Measurements from ENCODE around the gene MIOS.

The MIOS gene

DNA sequence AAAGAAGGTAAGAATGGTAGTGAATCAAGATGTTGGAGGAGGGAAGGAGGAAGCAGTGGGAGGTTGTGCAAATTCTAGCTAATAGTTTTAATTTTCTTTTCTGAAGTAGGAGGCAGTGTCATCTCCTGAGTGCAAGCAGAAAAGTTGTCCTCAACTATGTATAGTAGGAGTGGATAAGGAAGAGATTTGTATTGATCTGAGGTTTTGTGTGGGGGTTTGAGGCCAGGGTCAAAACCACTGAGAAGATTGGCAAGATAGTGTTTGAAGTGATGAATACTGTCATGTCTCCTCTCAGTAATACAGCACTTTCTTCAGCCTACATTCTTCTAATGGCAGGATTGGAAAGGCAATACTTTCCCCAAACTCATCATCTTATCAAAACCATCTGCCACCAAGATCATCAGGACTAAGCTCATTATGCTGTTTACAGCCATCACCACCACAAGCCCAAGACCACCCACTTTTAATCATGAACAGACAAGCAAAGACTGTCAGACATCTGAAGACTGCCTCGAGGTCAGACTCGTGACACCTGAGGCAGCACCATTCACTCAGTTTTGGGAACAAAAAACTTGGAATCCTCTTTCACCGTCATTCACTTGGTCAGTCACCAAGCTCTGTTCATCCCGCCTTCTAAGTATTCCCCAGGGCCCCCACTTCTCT, 1.5 kb upstream of the MIOS start:
- Histone ChIP-seq H3K4me3 (ENCODE audit: low read length) (no peak overlapping the region), H3K79me2 (ENCODE audit: control insufficient read depth, low read length) (peaks cover 32% of the 10 kb centered on the region), H3K9me3 (ENCODE audit: control insufficient read depth, insufficient read depth, low read length) (no peaks in the 10 kb centered on the region), H3K36me3 (ENCODE audit: control insufficient read depth, low read length) (peaks cover 16% of the 10 kb centered on the region), H4K20me1 (ENCODE audit: control insufficient read depth, insufficient read depth, low read depth, low read length) (peaks cover 6% of the 10 kb centered on the region; the same call in 1 of the 2 replicates), H3K9me2 (replicated peaks; ENCODE audit: control insufficient read depth, low read length) (no peaks in the 10 kb centered on the region), H3K4me2 (ENCODE audit: low read length) (no peak overlapping the region), H3K27ac (ENCODE audit: low read depth, low read length) (no peak overlapping the region), H3K27me3 (ENCODE audit: control insufficient read depth, low read length) (no peaks in the 10 kb centered on the region), H3K4me1 (ENCODE audit: control insufficient read depth, low read length) (peaks cover 33% of the 10 kb centered on the region), H3F3A (ENCODE audit: control insufficient read depth, insufficient read depth) (peaks cover 20% of the 10 kb centered on the region)
- no peak for TF ChIP-seq EZH2phosphoT487 (IDR thresholded peaks at IDR 0.05; ENCODE audit: borderline replicate concordance, low read length)
- no peak for TF ChIP-seq CTCF (IDR thresholded peaks at IDR 0.05; ENCODE audit: low read depth, low read length, poor library complexity, severe bottlenecking)

DNA sequence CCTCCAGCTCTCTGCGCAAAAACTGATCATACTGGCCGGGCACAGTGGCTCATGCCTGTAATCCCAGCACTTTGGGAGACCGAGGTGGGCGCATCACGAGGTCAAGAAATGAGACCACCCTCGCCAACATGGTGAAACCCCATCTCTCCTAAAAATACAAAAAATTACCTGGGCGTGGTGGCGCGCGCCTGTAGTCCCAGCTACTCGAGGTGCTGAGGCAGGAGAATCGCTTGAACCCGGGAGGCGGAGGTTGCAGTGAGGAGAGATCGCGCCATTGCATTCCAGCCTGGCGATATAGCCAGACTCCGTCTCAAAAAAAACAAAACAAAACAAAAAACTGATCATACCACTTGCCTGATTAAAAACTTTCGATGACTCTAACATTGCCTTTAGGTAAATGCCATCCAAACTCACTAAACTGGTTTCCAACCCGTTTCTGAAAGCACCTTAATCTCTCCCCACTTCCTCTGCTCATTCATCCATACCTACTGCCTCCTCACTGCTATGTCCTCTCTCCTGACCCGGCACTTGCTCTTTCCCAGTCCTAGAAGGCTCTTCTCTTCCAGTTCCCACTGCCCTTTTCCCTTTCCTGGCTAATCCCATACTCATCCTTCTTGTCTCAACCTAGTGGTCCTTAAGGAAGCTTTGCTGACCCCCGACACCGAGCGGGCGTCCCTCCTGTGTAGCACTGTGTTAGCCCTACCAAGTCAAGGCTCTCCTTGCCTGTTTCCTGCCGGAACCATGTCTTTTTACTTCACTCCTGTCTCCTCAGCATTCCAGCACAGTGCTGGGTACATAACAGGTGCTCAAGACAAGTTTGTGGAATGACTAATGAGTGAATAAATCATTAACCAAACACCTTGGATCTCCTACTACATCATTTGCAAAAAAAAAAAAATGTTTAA, 686 bp upstream of the MIOS start:
- Histone ChIP-seq H4K20me1 (ENCODE audit: control insufficient read depth, insufficient read depth, low read depth, low read length) (peaks cover 6% of the 10 kb centered on the region; the same call in 1 of the 2 replicates), H3K4me1 (ENCODE audit: control insufficient read depth, low read length) (peaks cover 41% of the 10 kb centered on the region), H3F3A (ENCODE audit: control insufficient read depth, insufficient read depth) (peaks cover 20% of the 10 kb centered on the region), H3K9me3 (ENCODE audit: control insufficient read depth, insufficient read depth, low read length) (no peaks in the 10 kb centered on the region), H3K4me2 (ENCODE audit: low read length) (peak overlapping the region; percentile 86), H3K27me3 (ENCODE audit: control insufficient read depth, low read length) (no peaks in the 10 kb centered on the region), H3K79me2 (ENCODE audit: control insufficient read depth, low read length) (peaks cover 40% of the 10 kb centered on the region), H3K4me3 (ENCODE audit: low read length) (peak overlapping the region; percentile 84), H3K27ac (ENCODE audit: low read depth, low read length) (no peak overlapping the region), H3K36me3 (ENCODE audit: control insufficient read depth, low read length) (peaks cover 25% of the 10 kb centered on the region), H3K9me2 (replicated peaks; ENCODE audit: control insufficient read depth, low read length) (no peaks in the 10 kb centered on the region)
- TF ChIP-seq EZH2phosphoT487 (IDR thresholded peaks at IDR 0.05; ENCODE audit: borderline replicate concordance, low read length) = no peak
- TF ChIP-seq CTCF (IDR thresholded peaks at IDR 0.05; ENCODE audit: low read depth, low read length, poor library complexity, severe bottlenecking) = no peak

DNA sequence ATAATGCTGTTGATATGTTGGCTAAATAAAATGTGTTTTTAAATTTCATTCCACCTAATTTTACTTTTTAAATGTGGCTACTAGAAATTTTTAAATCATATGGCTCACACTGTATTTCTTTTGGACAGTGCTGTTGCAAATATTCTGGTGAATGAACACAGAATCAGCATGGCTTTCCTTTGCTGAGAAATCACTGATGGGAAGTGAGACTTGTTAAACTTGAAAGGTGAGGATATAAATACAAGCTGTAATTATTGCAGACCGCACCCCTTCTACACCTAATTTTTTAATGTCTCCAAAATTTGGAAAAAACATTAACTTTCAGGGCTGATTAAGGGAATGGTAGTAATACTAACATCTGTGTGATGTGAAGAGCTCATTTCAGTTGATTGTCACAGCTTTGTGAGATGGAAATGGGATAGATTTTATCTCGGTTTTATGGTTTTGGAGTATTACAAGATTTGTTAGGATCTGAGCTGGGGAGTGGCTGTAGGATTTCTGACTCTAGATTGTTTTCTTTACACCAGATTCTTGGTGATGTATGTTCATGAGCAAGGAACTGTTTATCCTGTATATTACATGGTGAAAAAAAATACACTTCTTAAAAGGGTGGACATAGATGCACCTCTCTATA, 1.3 kb downstream of the MIOS start:
- TF ChIP-seq EZH2phosphoT487 (IDR thresholded peaks at IDR 0.05; ENCODE audit: borderline replicate concordance, low read length) (no peak), CTCF (IDR thresholded peaks at IDR 0.05; ENCODE audit: low read depth, low read length, poor library complexity, severe bottlenecking) (no peak)
- H3F3A ChIP-seq (ENCODE audit: control insufficient read depth, insufficient read depth) = peaks cover 20% of the 10 kb centered on the region
- peaks cover 59% of the 10 kb centered on the region for H3K79me2 ChIP-seq (ENCODE audit: control insufficient read depth, low read length)
- peaks cover 41% of the 10 kb centered on the region for H3K4me1 ChIP-seq (ENCODE audit: control insufficient read depth, low read length)
- peaks cover 42% of the 10 kb centered on the region for H3K36me3 ChIP-seq (ENCODE audit: control insufficient read depth, low read length)
- no peaks in the 10 kb centered on the region for H3K27me3 ChIP-seq (ENCODE audit: control insufficient read depth, low read length)
- peaks cover 6% of the 10 kb centered on the region; the same call in 1 of the 2 replicates for H4K20me1 ChIP-seq (ENCODE audit: control insufficient read depth, insufficient read depth, low read depth, low read length)
- peak overlapping the region; percentile 86 for H3K4me2 ChIP-seq (ENCODE audit: low read length)
- H3K4me3 ChIP-seq (ENCODE audit: low read length) = peak overlapping the region; percentile 84
- H3K27ac ChIP-seq (ENCODE audit: low read depth, low read length) = peak overlapping the region; percentile 82
- H3K9me2 ChIP-seq (replicated peaks; ENCODE audit: control insufficient read depth, low read length) = no peaks in the 10 kb centered on the region
- H3K9me3 ChIP-seq (ENCODE audit: control insufficient read depth, insufficient read depth, low read length) = no peaks in the 10 kb centered on the region

Measured in DOHH2 (cell line).